ENCODE measurements around the gene JAM3. TPM values are rescaled to one million over a fixed set of nuclear protein-coding genes. Genes with fewer than 3 reads are reported as not detected.

Gene JAM3
- total and polyA plus RNA-seq, 2 of the 4 experiments (the other 2 are of a cell fraction), result 38.0 to 71.5 TPM

GRCh38 chr11:134021326-134021725 is 47.5 kb upstream of the JAM3 start:
- H3K23ac ChIP-seq (ENCODE audit: low read depth, low read length), result no peak overlapping the region
- no peak overlapping the region for H3K4me3 ChIP-seq (ENCODE audit: insufficient read depth, low read depth, low read length)
- H3K36me3 ChIP-seq (ENCODE audit: control insufficient read depth, insufficient read depth, low read length), result no peaks in the 10 kb centered on the region
- no peak overlapping the region for H3K4me2 ChIP-seq (ENCODE audit: low read depth, low read length)
- dilution Hi-C loops (cut with HindIII; ENCODE audit: low sequenced_read_pairs, unreplicated experiment) (no loop called here), in situ Hi-C loops (cut with MboI; ENCODE audit: low sequenced_read_pairs) (no loop called here), intact Hi-C loops (cut with micrococcal nuclease) (no loop called here)
- no peak overlapping the region for H2BK5ac ChIP-seq (ENCODE audit: low read depth, low read length, poor library complexity, severe bottlenecking)
- no TSS peak for BruUV-seq (replicated peaks)
- H3K4ac ChIP-seq (ENCODE audit: low read depth, low read length), result no peak overlapping the region
- ATAC-seq (ENCODE audit: low read depth), result no peak
- no peak overlapping the region for H2BK120ac ChIP-seq (ENCODE audit: low read depth, low read length)
- no peak overlapping the region for H3K9ac ChIP-seq (ENCODE audit: low read depth, low read length)
- H3K27me3 ChIP-seq (ENCODE audit: control insufficient read depth, insufficient read depth, low read length), result peaks cover 29% of the 10 kb centered on the region
- no peak overlapping the region for H2AK9ac ChIP-seq (replicated peaks; ENCODE audit: low read depth, low read length, poor library complexity)
- H2AFZ ChIP-seq (replicated peaks; ENCODE audit: low read length, poor library complexity), result no peak overlapping the region
- no peak overlapping the region for H3K56ac ChIP-seq (ENCODE audit: extremely low read depth, insufficient read depth, low read length)
- H4K8ac ChIP-seq (ENCODE audit: low read depth in 2 of 2, low read length in 2 of 2), result no peak overlapping the region
- no peaks in the 10 kb centered on the region for H4K20me1 ChIP-seq (ENCODE audit: insufficient read depth, low read length)
- H3K79me1 ChIP-seq (ENCODE audit: low read depth in 1 of 2, low read length in 2 of 2), result no peaks in the 10 kb centered on the region
- 76% methylated on average over 3 of the region's 7 CpGs; no CpG with 5 or more reads in 1 of the 2 experiments for WGBS, 2 experiments (ENCODE audit: extremely low coverage in 2 of 2, insufficient read length in 1 of 2)
- no peak for DNase-seq
- no peak overlapping the region for H4K5ac ChIP-seq (ENCODE audit: low read depth, low read length)
- no peak overlapping the region for H3K14ac ChIP-seq (replicated peaks; ENCODE audit: low read depth, low read length)
- H3K4me1 ChIP-seq (ENCODE audit: control insufficient read depth, insufficient read depth, low read length), result no peaks in the 10 kb centered on the region
- TF ChIP-seq MXI1 (IDR thresholded peaks at IDR 0.05; ENCODE audit: borderline replicate concordance, low read depth, low read length), result no peak
- no peak for TF ChIP-seq NFE2L2 (IDR thresholded peaks at IDR 0.05; ENCODE audit: low read depth, low read length)
- TF ChIP-seq FOS (IDR thresholded peaks at IDR 0.05; ENCODE audit: low read depth, low read length), result no peak
- TF ChIP-seq POLR2A (IDR thresholded peaks at IDR 0.05; ENCODE audit: low read depth, low read length), result no peak
- no peak for TF ChIP-seq MAFK (IDR thresholded peaks at IDR 0.05; ENCODE audit: low read depth, low read length)
- TF ChIP-seq RFX5 (IDR thresholded peaks at IDR 0.05; ENCODE audit: low read depth, low read length), result no peak
- no peak for TF ChIP-seq MAZ (IDR thresholded peaks at IDR 0.05; ENCODE audit: borderline replicate concordance, low read depth, low read length)
- TF ChIP-seq, protein P1, sequence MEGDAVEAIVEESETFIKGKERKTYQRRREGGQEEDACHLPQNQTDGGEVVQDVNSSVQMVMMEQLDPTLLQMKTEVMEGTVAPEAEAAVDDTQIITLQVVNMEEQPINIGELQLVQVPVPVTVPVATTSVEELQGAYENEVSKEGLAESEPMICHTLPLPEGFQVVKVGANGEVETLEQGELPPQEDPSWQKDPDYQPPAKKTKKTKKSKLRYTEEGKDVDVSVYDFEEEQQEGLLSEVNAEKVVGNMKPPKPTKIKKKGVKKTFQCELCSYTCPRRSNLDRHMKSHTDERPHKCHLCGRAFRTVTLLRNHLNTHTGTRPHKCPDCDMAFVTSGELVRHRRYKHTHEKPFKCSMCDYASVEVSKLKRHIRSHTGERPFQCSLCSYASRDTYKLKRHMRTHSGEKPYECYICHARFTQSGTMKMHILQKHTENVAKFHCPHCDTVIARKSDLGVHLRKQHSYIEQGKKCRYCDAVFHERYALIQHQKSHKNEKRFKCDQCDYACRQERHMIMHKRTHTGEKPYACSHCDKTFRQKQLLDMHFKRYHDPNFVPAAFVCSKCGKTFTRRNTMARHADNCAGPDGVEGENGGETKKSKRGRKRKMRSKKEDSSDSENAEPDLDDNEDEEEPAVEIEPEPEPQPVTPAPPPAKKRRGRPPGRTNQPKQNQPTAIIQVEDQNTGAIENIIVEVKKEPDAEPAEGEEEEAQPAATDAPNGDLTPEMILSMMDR (conservative IDR thresholded peaks at IDR 0.05; ENCODE audit: low read depth, low read length), result no peak
- no peak overlapping the region for H2AK5ac ChIP-seq (ENCODE audit: low read depth, low read length)
- no peak overlapping the region for H2BK20ac ChIP-seq (ENCODE audit: low read depth, low read length)
- H2BK15ac ChIP-seq (ENCODE audit: low read depth, low read length), result no peak overlapping the region
- ChIA-PET CTCF (no interaction called here), POLR2A (ENCODE audit: unreplicated experiment) (no interaction called here)
- H3K9me1 ChIP-seq (ENCODE audit: insufficient read depth, low read length), result no peaks in the 10 kb centered on the region
- no peak overlapping the region for H3K18ac ChIP-seq (ENCODE audit: low read depth, low read length)
- no peak overlapping the region for H3K27ac ChIP-seq (ENCODE audit: insufficient read depth, low read length)
- no peak overlapping the region for H4K91ac ChIP-seq (ENCODE audit: insufficient read depth, low read depth, low read length)
- no peaks in the 10 kb centered on the region for H3K9me3 ChIP-seq (ENCODE audit: control insufficient read depth, insufficient read depth, low read length)
